ENCODE measurements around the gene APH1B. TPM values are rescaled to one million over a fixed set of nuclear protein-coding genes. Genes with fewer than 3 reads are reported as not detected.

The APH1B gene
- total RNA-seq, 1 experiment from 2014 or later: 6.2 TPM

DNA sequence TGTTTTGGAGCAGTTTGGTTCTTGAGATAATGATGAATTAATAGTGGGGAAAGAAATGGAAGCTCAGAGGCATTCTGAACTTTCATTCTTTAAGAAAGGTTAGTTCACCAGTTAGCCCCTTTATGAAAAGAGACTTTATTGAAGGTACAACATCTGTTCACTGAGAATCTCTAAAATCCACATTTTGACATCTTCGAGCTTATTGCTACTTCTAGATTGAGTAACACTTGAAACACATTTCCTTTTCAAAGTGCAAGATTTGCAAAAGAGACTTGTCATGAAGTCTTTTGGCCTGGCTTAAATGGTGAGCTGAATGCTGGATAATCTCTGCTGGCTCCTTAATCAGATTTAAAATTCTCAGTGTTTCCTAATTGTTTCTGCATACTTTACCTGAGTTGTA is 45.7 kb upstream of the APH1B start:
- Histone ChIP-seq H3K27ac (ENCODE audit: low read depth, low read length, poor library complexity, severe bottlenecking) (no peak overlapping the region), H3K4me1 (ENCODE audit: insufficient read depth, low read length, poor library complexity, severe bottlenecking) (peaks cover 25% of the 10 kb centered on the region), H3K36me3 (ENCODE audit: insufficient read depth, low read length, poor library complexity, severe bottlenecking) (no peaks in the 10 kb centered on the region), H3K27me3 (replicated peaks; ENCODE audit: insufficient read depth, low read depth, low read length, poor library complexity) (no peaks in the 10 kb centered on the region), H3K9me3 (ENCODE audit: low read depth, low read length, poor library complexity, severe bottlenecking) (no peaks in the 10 kb centered on the region), H3K4me3 (ENCODE audit: low read depth, low read length, poor library complexity, severe bottlenecking) (no peak overlapping the region)
- DNase-seq (ENCODE audit: low spot score): no peak
- no peak for TF ChIP-seq EZH2 (IDR thresholded peaks at IDR 0.05; ENCODE audit: borderline replicate concordance, low read depth, low read length, poor library complexity, severe bottlenecking)
- TF ChIP-seq, protein P1, sequence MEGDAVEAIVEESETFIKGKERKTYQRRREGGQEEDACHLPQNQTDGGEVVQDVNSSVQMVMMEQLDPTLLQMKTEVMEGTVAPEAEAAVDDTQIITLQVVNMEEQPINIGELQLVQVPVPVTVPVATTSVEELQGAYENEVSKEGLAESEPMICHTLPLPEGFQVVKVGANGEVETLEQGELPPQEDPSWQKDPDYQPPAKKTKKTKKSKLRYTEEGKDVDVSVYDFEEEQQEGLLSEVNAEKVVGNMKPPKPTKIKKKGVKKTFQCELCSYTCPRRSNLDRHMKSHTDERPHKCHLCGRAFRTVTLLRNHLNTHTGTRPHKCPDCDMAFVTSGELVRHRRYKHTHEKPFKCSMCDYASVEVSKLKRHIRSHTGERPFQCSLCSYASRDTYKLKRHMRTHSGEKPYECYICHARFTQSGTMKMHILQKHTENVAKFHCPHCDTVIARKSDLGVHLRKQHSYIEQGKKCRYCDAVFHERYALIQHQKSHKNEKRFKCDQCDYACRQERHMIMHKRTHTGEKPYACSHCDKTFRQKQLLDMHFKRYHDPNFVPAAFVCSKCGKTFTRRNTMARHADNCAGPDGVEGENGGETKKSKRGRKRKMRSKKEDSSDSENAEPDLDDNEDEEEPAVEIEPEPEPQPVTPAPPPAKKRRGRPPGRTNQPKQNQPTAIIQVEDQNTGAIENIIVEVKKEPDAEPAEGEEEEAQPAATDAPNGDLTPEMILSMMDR (conservative IDR thresholded peaks at IDR 0.05; ENCODE audit: low read depth, low read length): no peak
- ChIA-PET CTCF (no interaction called here), POLR2A (ENCODE audit: low non-redundant PET) (no interaction called here)
- intact Hi-C loops (cut with micrococcal nuclease; ENCODE audit: unreplicated experiment): no loop called here
- BruUV-seq (replicated peaks): no TSS peak

DNA sequence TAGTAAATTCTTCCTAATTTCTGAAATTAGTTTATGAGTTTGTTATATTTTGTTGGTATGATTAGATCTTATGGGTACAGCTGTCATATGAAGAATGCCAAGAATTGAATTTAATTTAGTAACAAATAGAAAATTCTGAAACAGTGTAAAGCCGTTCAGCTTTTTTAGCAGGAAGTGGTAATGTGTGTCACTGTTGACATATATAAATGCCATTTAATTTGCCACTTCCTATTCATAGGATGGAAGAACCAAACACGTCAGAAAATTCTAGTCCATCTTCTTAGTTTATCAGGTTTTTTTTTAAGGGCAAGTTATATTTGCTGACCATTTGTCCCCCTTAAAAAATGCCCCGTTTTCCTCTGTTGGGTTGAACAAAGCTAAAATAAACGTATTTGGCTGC is 45.0 kb upstream of the APH1B start:
- H3K9me3 ChIP-seq (ENCODE audit: low read depth, low read length, poor library complexity, severe bottlenecking): no peaks in the 10 kb centered on the region
- ChIA-PET POLR2A (ENCODE audit: low non-redundant PET) (no interaction called here), CTCF (interaction anchor here (0.6 kb wide), 1 partner anchor 11 kb away, joined by 3 read pairs; no protein-coding TSS in a partner anchor)
- H3K27me3 ChIP-seq (replicated peaks; ENCODE audit: insufficient read depth, low read depth, low read length, poor library complexity): no peaks in the 10 kb centered on the region
- no TSS peak for BruUV-seq (replicated peaks)
- H3K27ac ChIP-seq (ENCODE audit: low read depth, low read length, poor library complexity, severe bottlenecking): no peak overlapping the region
- no peak overlapping the region for H3K4me3 ChIP-seq (ENCODE audit: low read depth, low read length, poor library complexity, severe bottlenecking)
- intact Hi-C loops (cut with micrococcal nuclease; ENCODE audit: unreplicated experiment): no loop called here
- peak; percentile 58 for DNase-seq (ENCODE audit: low spot score)
- TF ChIP-seq EZH2 (IDR thresholded peaks at IDR 0.05; ENCODE audit: borderline replicate concordance, low read depth, low read length, poor library complexity, severe bottlenecking): no peak
- TF ChIP-seq, protein P1 (conservative IDR thresholded peaks at IDR 0.05; ENCODE audit: low read depth, low read length): no peak
- H3K36me3 ChIP-seq (ENCODE audit: insufficient read depth, low read length, poor library complexity, severe bottlenecking): no peaks in the 10 kb centered on the region
- H3K4me1 ChIP-seq (ENCODE audit: insufficient read depth, low read length, poor library complexity, severe bottlenecking): peaks cover 27% of the 10 kb centered on the region

- Histone ChIP-seq H3K4me3 (ENCODE audit: low read depth, low read length, poor library complexity, severe bottlenecking) (no peak overlapping the region), H3K4me1 (ENCODE audit: insufficient read depth, low read length, poor library complexity, severe bottlenecking) (peaks cover 32% of the 10 kb centered on the region), H3K9me3 (ENCODE audit: low read depth, low read length, poor library complexity, severe bottlenecking) (no peaks in the 10 kb centered on the region), H3K27ac (ENCODE audit: low read depth, low read length, poor library complexity, severe bottlenecking) (no peak overlapping the region), H3K36me3 (ENCODE audit: insufficient read depth, low read length, poor library complexity, severe bottlenecking) (no peaks in the 10 kb centered on the region), H3K27me3 (replicated peaks; ENCODE audit: insufficient read depth, low read depth, low read length, poor library complexity) (no peaks in the 10 kb centered on the region)
- ChIA-PET CTCF (interaction anchor here (0.6 kb wide), 1 partner anchor 11 kb away, joined by 3 read pairs; no protein-coding TSS in a partner anchor), POLR2A (ENCODE audit: low non-redundant PET) (no interaction called here)
- intact Hi-C loops (cut with micrococcal nuclease; ENCODE audit: unreplicated experiment): no loop called here
- DNase-seq (ENCODE audit: low spot score): no peak
- no TSS peak for BruUV-seq (replicated peaks)
- TF ChIP-seq EZH2 (IDR thresholded peaks at IDR 0.05; ENCODE audit: borderline replicate concordance, low read depth, low read length, poor library complexity, severe bottlenecking): no peak
- TF ChIP-seq, protein P1 (conservative IDR thresholded peaks at IDR 0.05; ENCODE audit: low read depth, low read length): no peak
Observed at GRCh38 chr15:63232943-63233342, 44.5 kb upstream of the APH1B start.
